ENCODE data around the gene PITX3.
"Not testable (repeated sequence)": the region's sequence is repeated elsewhere in the genome, so short reads cannot be mapped to it uniquely, and the experiment has no call there.

The PITX3 gene

DNA sequence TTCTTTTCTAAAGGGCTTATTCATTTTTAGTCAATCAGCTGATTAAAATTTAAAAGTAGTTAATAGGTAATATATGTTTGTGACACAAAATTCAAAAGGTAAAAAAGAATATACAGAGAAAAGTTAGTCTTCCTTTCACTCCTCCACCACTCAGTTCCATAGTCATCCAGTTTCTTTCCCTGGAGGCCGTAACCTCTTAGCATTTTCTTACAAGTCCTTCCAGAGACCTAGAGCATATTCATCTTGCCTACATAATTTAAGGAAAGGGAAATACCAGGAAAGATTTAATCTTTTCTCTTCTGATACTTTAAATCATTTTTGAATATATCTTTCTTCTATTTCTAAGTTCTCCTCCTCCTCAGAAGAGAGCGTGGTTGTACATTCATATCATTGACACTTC lies 14.1 kb upstream of the PITX3 start:
- DNase-seq (ENCODE audit: low read depth), result no peak

DNA sequence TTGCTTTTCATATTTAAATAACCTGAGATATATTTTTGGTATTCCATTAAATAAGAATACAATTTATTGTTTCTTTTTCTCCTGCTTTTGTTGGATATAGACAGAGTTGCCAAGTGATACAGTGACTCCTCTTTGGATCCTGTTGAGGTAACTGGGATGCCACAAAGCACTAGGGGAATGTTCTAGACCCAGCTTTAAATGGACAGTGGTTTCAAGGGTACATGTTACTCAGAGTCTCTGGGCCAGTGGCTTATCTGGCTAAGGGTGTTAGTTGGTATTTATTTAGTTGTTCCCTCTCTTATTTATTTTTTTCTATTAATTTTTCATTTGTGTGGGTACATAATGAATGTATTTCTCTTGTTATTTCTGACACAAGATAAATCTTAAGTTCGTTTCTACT lies 13.1 kb upstream of the PITX3 start:
- DNase-seq (ENCODE audit: low read depth), result no peak

DNA sequence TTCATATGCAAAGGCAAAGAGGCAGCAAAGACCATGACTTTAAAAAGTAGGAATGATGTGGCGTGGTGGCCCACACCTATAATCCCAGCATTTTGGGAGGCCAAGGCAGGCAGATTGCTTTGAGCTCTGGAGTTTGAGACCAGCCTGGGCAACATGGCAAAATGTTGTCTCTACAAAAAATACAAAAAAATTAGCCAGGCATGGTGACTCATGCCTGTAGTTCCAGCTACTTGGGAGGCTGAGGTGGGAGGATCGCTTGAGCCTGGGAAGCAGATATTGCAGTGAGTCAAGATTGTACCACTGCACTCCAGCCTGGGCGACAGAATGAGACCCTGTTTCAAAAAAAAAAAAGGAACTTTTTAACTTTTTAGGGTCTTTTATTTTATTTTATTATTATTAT lies 11.2 kb upstream of the PITX3 start:
- DNase-seq (ENCODE audit: low read depth), result not testable (repeated sequence)

DNA sequence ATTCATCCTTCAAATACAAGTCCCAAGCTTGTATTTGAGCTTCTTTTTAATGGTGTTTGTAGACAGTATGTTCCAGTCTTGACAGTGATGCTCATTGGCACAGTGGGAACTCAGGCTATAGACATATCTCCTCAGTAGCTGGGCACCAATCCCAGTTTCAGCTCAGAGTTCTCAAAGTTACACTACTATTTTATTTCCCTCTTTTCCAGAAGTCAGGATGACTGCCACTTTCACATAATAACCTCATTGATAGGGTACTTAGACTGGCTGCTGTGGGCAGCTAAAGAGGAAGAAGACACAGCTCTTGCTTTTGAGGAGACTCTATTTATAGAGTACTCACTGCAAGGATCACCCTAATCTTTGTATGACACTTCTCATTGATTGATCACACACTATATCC lies 6.4 kb upstream of the PITX3 start:
- DNase-seq (ENCODE audit: low read depth), result no peak

DNA sequence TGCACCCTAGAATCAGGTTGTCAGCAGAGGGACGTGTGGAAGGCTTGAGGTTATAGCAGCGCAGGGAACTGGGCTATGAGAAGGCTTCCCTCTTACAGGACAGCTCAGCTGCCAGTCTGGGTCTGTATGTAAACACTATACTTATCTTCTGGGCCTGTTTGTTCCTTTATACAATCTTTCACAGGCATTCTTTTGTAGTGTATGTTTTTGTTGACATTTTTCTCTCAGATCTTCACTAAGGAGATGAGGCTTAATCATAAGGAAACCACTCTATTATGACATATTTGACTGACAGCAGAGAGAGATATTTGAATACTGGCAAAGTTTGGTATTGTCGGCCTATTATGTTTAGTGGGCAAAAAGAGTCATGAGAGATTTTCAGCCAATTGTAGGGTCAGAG lies 4.9 kb upstream of the PITX3 start:
- no peak for DNase-seq (ENCODE audit: low read depth)

DNA sequence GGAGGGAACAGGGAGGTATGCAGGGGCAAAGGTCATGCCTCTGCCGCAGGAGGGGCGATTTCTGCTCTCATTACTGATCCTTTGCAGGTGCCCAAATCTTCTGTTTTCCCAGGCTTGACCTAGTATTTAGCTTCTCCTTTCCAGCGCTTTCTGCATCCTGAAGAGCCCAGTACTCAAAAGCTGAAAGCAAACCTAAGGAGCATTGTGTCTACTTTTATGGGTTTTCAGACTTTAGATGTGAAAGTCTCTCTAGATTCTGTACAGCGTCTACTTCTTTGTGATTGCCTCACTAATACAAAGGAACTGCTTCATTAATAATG lies 4.6 kb upstream of the PITX3 start:
- no peak for DNase-seq (ENCODE audit: low read depth)

DNA sequence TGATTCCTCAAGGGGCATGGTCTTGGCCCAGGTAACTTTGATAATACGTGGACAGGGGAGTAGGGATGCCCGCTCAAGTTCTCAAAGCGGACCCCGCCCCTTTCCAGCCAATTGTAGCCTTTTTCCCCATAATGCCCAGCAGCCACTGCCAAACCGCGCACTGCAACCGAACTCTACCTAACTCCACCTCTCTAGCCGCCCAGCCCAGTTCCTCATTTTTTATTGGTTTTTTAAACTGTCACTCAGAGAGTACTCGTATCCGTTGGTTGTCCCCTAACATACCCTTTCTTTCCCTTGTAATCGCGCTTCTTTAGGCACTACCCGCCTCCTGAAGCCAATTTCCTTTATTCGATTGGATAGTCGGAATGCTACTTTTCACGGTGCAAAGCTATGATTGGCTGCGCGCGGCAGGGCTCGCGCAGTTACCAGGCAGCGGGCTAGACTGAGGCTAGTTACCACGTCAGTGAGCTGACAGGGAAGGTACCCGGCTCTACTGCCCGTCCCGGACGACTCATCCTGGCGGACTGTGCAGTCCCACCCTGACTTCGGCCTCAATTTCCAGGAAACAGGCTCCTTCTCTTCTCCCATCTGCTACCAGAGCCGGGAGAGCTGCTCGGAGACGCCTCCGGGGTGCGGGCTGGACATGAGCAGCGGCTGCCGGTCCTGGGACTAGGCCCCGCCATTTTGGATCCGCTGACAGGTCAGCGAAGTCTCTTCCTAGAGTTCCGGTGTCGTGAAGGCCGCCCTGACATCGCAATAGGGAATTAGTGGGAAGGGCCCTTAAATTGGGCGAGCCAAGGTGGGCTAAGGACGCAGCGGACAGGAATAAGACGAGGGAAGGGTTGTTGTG lies 4.0 kb upstream of the PITX3 start, which contains the start of gene GBF1:
Gene GBF1, plus strand, starts transcription at position 451 of the 850 bp plus-strand sequence. CDS start 13,407 bp downstream, outside the sequence.
- peak; percentile 100 for DNase-seq (ENCODE audit: low read depth)

DNA sequence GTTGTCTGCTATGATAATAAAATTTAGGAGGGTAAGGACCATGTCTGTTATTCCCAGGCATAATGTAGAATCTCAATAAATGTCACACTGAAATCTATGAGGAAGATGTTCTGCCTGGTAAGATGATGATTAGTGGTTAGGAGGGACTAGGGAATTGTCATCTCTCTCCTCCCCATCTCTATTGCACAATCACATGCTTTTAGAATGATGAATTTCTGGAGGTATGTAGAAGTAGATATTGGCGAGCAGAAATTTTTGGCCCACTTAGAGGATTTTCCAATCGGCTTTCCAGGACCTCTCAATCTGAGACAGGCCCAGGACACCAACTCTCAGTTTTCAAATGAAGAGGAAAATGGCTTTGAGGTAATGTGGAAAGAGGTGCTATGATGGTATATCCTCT lies 2.0 kb upstream of the PITX3 start:
- peak; percentile 77 for DNase-seq (ENCODE audit: low read depth)

DNA sequence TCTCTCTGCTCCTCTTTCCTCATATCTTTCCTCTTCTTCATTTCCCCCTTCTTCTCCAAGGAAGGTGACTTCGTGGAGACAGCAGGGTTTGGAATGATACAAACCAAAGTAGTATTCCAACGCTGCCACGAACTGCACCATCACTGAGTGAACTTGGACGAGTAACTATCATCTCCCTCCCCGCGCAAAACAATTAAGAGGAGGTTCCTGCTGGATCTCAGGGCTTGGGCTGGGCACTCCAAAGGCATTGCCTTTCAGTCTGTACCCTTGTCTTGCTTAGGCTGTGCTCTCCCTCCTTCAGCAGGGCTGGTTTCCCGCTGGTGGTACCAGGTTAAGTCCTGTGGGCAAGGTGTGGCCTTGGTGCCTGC lies 790 bp upstream of the PITX3 start:
- no peak for DNase-seq (ENCODE audit: low read depth)

DNA sequence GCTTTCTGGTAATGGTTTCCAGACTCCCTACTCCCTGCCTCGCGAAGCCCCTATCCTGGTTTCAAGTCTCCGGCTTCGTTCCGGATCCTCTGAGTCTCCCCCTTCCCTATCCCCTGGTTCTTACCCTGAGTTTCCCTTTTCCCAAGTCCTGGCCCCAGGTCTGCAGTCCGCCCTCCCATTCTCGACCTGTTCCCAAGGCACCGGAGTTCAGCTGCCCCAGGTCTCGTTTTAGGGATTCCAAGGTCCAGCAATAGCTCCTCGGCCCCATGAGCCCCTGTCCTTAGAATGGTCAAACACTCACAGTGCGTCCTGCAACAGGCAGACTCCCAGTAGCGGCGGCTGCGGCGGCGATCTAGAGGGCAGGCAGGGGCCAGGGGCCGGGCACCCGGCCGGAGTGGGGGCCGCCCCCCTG lies 274 bp downstream of the PITX3 start:
- DNase-seq (ENCODE audit: low read depth), result no peak

DNA sequence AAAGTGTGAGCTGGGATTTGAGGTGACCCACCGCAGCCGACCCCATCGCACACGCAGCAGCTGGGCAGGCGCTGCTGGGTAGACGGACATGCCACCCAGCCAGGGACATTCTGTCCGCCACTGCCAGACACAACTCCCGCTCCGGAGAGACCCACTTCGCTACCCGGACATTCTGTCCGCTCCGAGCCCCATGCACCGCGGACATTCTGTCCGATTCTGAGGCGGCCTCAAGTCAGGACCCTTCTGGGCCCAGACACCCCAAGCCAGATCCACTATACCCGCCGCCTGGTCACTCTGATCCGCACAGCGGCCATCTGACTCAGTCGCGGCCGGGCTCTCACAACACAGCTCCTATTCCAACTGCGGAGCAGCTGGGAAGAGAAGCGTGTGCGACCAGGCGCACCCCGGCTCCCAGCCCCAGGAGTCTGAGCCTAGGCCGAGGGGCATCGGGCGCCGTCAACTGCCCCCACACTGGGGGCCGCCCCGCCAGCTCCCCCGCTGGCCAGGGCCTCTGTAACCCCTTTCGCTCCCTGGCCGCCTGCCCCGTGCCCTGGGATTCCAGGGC lies 763 bp downstream of the PITX3 start:
- no peak for DNase-seq (ENCODE audit: low read depth)

DNA sequence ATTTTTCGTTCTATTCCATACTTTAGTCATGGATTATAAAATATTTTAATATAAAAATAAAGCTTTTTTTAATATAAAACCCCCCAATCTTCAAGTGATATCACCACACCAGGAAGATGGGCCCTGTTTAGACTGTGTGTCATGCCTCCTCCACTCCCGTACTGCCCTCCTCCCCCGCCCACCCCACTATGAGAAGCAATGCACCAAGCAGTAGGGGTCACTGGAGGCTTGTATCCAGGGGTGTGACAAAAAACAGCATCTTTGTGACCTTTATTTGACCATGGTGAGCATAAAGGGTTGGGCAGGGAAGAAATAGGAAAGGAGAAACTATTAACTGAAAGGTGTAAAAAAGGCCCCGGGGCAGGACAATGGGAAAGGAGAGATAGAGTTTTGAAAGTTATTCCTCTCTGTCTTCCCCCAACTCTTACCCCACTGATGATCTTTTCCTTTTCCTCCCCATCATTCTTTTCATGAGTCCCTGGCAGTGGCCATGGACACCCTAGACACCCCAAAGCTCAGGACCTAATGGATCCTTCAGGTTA lies 3.5 kb downstream of the PITX3 start:
- DNase-seq (ENCODE audit: low read depth), result no peak

DNA sequence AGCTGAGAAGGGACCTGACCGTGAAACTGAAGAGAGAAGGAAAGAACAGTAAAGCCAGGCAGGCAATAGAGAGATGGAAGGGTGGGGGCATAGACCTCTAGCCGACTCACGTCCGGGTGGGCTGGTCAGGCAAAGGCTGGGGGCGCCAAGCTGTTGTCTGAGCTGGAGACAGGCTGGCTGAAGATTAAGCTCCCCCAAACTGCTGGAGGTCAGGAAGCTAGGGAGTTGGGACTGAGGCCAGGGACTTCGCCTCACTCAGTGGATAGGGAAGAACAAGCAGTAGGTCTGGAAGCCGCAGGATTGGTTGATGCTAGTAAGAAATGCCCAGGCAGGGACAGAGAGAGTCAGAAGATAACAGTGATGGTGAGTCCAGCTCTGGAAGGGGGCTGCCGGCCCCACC lies 5.3 kb downstream of the PITX3 start:
- no peak for DNase-seq (ENCODE audit: low read depth)

DNA sequence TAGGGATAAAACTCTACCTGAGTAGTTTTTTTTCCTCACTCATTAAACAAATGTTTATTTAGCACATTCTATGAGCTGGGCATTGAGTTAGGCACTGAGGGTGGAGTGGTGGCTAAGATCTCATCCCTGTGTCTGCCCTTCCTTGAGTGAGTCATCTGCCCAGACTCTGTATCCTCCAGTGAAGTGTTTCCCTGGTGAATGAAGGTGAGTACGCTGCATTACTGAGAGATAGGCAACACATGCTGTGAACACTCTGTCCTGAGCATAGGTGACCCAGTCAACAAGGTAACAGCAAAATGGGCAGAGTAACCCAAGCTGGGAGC lies 5.8 kb downstream of the PITX3 start:
- no peak for DNase-seq (ENCODE audit: low read depth)

DNA sequence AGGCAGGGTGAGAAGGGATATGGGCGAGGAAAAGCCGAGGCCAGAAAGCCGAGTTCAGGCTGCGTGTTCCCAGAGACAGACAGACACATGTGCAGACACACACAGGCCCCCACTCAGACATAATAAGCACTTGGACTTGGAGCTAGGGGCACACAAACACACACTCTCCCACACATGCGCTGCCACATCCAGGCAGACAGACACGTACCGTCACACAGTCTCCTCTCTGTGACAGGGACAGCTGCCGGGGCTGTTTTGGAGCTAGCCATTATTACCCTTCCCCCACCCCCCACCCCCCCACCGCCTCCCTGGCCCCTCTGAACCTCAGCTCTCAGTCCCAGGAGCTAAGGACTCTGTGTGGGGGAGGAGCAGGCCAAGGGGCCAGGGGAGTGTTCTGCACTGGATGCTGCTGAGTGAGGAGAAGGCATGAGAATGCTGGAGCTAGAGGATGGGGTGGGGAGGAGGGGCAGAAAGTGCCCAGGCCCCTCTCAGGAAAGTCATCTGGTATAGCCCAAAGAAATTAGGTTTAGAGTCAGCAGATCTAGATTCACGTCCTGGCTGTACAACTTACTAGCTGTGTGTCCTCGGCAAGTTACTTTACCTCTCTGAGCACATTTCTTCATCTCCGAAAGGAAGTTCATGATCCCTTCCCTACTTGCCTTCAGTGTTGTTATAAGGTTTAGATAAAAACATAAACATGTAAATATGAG lies 6.3 kb downstream of the PITX3 start:
- DNase-seq (ENCODE audit: low read depth), result no peak

DNA sequence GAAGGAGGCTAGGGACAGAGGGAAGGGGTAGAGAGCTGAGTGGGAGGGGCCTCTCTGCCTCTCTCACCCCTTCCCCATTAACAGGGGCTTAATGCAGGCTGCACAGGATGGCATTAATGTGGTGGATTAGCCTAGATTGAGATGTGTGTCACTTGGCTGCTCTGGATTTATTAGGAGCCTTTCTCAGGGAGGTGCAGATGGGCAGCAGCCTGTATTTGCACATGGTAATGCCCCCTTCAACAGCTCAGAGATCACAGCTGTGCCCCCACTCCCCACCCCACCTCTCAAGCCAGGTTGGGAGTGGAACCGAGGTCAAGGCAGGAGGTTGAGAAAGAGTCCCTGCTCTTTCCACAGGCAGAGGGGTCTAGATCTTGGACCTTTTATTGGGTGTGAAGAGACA lies 7.3 kb downstream of the PITX3 start:
- DNase-seq (ENCODE audit: low read depth), result no peak

DNA sequence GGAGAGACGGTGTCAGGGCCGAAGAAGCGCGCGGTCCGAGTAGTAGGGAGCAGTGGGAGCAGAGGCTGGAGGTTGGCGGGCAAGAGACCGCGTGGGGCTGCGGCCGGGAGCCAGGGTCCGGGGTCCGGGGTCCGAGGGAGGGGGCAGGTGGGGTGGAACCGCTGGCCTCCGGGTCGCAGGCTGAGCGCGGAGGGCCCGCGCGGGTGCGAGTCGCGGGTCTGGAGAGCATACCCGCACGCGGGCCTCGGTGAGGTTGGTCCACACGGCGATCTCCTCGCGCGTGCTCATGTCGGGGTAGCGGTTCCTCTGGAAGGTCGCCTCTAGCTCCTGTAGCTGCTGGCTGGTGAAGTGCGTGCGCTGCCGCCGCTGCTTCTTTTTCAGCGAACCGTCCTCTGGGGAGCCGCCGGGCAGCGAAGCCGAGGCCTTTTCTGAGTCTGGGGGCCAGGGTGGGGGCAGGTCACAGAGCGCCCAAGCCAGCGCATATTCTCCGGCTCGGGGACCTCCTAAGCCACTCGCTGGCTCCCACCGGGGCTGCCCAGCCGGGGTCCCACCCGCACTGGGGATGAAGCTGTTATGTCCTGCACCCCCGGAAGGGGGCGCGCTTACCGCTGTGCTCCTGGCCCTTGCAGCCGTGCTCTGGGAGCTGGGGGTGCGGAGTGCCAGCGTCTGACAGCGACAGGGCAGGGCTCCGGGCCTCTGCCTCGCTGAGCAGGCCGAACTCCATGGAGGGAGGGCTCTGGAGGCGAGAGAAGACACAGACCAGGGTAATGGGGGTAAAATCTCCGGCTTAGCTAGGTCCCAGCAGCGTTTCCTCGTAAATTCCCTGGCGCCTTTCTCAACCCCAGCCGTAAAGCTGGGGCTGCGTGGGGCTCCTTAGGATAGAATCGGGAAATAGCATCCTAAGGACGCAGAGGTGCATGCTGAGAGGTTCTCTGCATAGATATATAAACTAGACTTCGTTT lies 9.7 kb downstream of the PITX3 start:
- no peak for DNase-seq (ENCODE audit: low read depth)

DNA sequence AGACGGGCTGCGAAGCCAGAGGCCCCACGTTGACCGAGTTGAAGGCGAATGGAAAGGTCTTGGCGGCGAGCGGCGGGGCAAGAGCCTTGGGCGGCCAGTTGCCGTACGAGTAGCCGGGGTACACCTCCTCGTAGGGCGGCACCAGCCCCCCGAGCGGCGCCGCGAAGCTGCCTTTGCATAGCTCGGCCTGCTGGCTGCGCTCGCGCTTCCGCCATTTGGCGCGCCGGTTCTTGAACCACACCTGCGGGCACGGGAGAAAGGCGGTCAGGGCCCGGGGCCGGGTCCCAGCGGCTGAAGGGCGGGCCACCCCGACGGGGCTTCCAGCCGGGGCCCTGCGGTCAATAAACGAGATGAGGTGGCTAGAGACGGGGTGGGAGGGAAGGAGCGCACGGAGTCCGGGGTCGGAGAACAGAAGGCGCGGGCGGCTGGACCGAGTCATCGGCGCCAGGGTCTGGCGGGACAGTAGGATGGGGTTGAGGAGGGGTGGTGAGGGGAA lies 10.4 kb downstream of the PITX3 start:
- no peak for DNase-seq (ENCODE audit: low read depth)

DNA sequence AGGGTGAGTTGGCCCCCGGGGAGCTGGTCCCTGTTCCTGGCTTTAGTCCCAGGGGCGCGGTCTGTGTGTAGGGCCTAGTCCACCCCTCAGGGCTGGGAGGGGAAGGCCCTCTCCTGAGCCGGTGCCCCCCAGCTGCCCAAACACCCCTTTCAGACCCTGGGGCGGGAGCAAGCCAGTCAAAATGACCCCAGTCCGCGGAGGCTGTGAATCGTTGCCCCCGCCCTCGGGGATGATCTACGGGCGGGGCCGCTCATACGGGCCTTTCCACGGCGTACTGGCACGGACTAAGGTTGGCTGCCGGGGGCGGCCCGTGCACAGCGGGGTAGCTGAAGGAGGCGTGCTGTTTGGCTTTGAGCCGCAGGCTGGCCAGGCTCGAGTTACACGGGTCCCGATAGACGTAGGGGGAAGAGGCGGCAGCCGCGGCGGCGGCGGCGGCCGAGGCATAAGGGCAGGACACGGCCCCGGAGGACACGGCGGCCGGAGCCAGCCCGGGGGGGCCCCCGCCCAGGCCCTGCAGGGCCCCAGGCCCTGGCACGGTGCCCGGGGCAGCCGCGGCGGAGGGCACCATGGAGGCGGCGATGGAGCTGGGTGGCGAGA lies 10.9 kb downstream of the PITX3 start:
- DNase-seq (ENCODE audit: low read depth), result no peak

DNA sequence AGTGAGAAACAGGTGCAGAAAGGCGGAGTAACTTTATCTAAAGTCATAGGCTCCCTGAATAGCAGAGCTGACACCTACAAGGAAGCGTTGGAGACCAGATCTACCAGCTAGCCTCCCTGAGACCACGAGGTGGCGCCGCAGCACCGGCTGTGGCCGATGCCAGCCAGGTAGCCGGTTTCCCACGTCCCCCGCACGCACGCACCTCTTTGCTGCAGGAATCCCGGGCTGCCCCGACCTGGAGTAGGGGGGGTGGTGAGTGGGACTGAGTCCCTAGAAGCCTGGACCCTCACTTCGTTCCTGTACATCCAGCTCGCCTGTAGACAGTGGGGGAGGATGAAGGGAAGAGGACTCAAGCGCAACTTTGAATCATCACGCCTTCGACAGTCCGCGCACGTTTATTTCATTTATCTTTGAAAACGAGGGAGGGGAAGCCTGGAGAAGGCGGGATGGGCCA lies 11.5 kb downstream of the PITX3 start:
- DNase-seq (ENCODE audit: low read depth), result no peak

DNA sequence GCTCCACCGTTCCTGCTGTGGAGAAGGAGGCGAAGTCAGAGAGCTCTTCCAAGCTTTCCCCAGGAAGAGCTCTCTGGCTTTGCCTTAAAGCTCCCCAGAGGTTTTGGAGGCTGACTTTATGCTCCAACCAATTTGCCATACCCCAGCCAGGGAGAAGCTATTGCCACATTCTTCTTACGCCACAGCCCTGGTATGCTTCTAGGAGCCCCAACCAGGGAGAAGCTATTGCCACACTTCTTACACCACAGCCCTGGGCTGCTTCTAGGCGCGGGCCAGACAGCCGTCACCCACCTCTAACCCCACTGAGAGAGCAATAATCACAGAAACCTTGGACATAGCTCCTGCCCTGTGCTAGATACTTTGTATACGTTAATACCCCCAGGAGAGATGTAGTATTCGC lies 14.3 kb downstream of the PITX3 start:
- DNase-seq (ENCODE audit: low read depth), result peak; percentile 86

DNA sequence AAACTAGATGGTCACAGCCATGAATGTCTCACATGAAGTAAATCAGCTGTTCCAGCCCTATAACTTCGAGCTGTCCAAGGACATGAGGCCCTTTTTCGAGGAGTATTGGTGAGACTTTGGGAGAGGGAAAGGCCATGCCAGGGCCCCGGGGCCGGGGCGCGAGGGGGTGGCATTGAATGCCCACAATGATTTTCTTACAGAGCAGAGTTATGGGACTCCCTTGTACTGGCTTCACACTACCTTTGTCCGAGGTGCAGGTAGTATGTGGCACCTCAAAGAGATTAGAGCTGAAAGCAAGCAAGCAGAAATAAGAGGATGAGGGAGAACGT lies 14.8 kb downstream of the PITX3 start:
- DNase-seq (ENCODE audit: low read depth), result no peak

All from GM04503 (cell line).